GM21515 (cell line): ENCODE measurements around the gene GRID2.
A peak's percentile ranks its signal among the peaks of the same experiment; 100 is the strongest.
"Not testable (repeated sequence)": the region's sequence is repeated elsewhere in the genome, so short reads cannot be mapped to it uniquely, and the experiment has no call there.

Experiments used
- ATAC-seq: cut with Tn5 transposase; IDR thresholded peaks from one replicate; pipeline ENCODE4 v1.9.1; 2021; ENCODE audit not compliant: unreplicated experiment

The GRID2 gene

GRCh38 chr4:92305148-92305877 lies 1.5 kb downstream of the GRID2 start:
- ATAC-seq: no peak

- ATAC-seq: no peak
Observed at GRCh38 chr4:92305878-92306520, 2.2 kb downstream of the GRID2 start.

GRCh38 chr4:92307181-92307580 lies 3.4 kb downstream of the GRID2 start:
- no peak for ATAC-seq

- no peak for ATAC-seq
Observed at GRCh38 chr4:92307866-92308265, 4.1 kb downstream of the GRID2 start.

- no peak for ATAC-seq
Observed at GRCh38 chr4:92317047-92317446, 13.3 kb downstream of the GRID2 start.

- ATAC-seq: no peak
Observed at GRCh38 chr4:92328095-92328494, 24.3 kb downstream of the GRID2 start.

- no peak for ATAC-seq
Observed at GRCh38 chr4:92333016-92333415, 29.2 kb downstream of the GRID2 start.

- no peak for ATAC-seq
Observed at GRCh38 chr4:92334716-92335350, 31.1 kb downstream of the GRID2 start.

- ATAC-seq: no peak
Observed at GRCh38 chr4:92339676-92340075, 35.9 kb downstream of the GRID2 start.

- ATAC-seq: no peak
Observed at GRCh38 chr4:92344216-92344615, 40.5 kb downstream of the GRID2 start.

GRCh38 chr4:92346289-92346688 lies 42.5 kb downstream of the GRID2 start:
- no peak for ATAC-seq

GRCh38 chr4:92357966-92358365 lies 54.2 kb downstream of the GRID2 start:
- no peak for ATAC-seq

GRCh38 chr4:92359491-92359890 lies 55.7 kb downstream of the GRID2 start:
- no peak for ATAC-seq

GRCh38 chr4:92362028-92362427 lies 58.3 kb downstream of the GRID2 start:
- ATAC-seq: no peak

GRCh38 chr4:92368653-92369052 lies 64.9 kb downstream of the GRID2 start:
- no peak for ATAC-seq

- no peak for ATAC-seq
Observed at GRCh38 chr4:92381616-92382015, 77.8 kb downstream of the GRID2 start.

GRCh38 chr4:92382128-92382527 lies 78.4 kb downstream of the GRID2 start:
- ATAC-seq: no peak

- ATAC-seq: peak; percentile 91
Observed at GRCh38 chr4:92387459-92388069, 83.8 kb downstream of the GRID2 start.

- ATAC-seq: no peak
Observed at GRCh38 chr4:92399032-92399431, 95.3 kb downstream of the GRID2 start.

- ATAC-seq: not testable (repeated sequence)
Observed at GRCh38 chr4:92403525-92403924, 99.8 kb downstream of the GRID2 start.

GRCh38 chr4:92406488-92406887 lies 102.7 kb downstream of the GRID2 start:
- no peak for ATAC-seq

GRCh38 chr4:92421920-92422319 lies 118.2 kb downstream of the GRID2 start:
- no peak for ATAC-seq
